Endothelial cell of umbilical vein (primary cell): ENCODE measurements around the gene TOR1A. TPM values are rescaled to one million over a fixed set of nuclear protein-coding genes. Genes with fewer than 3 reads are reported as not detected.

Experiments used
- BruUV-seq: library from RNA; stranded (reverse); fragments of 400-500 nt; replicated peaks from 2 replicates; lab custom pipeline; 2021; lab: Mats Ljungman, UMichigan
- CTCF ChIA-PET: fragments of 300-600, 350-600 bp; sonication (Branson Sonifier 250); formaldehyde crosslinking; loops from one replicate; lab custom pipeline; 2021; ENCODE audit warnings: antibody characterized with exemption, inconsistent platforms; lab: Charles Lee
- POLR2A ChIA-PET: fragments of 300-600, 350-600 bp; sonication (Branson Sonifier 250); formaldehyde crosslinking; loops from one replicate; lab custom pipeline; 2021; ENCODE audit warnings: antibody characterized with exemption, inconsistent platforms; lab: Charles Lee
- DNase-seq: peaks from one replicate; pipeline ENCODE4 v3.0.0-alpha.2; 2011; ENCODE audit warnings: low read depth, low spot score
- FAIRE-seq: peaks from 2 replicates; lab custom pipeline; 2011; peaks lifted over from hg19 to GRCh38; lab: Jason Lieb, UNC
- H2AFZ ChIP-seq: 2 replicates; pipeline ENCODE4 v1.6.0; 2012; ENCODE audit warnings: low read depth, low read length, control low read depth, inconsistent platforms
- H3K27ac ChIP-seq: 2 replicates; pipeline ENCODE4 v1.5.1; 2011; ENCODE audit warnings: low read depth, mild to moderate bottlenecking, control low read depth, low read length, moderate library complexity; ENCODE audit not compliant: insufficient read depth
- H3K27me3 ChIP-seq, 2 experiments: 2 replicates each; pipeline versions ENCODE4 v1.6.0 to v1.6.1; 2011; ENCODE audit warnings: low read length in 2 of 2, mixed read lengths in 1 of 2; ENCODE audit not compliant: control insufficient read depth in 2 of 2, insufficient read depth in 2 of 2
- H3K36me3 ChIP-seq, 2 experiments: 2 replicates in 1 of 2; 3 replicates in 1 of 2; pipeline ENCODE4 v1.5.1; 2011; ENCODE audit warnings: low read length in 2 of 2, mild to moderate bottlenecking in 1 of 2, moderate library complexity in 1 of 2; ENCODE audit not compliant: control insufficient read depth in 2 of 2, insufficient read depth in 2 of 2; ENCODE audit errors: extremely low read depth in 1 of 2
- H3K4me1 ChIP-seq: 3 replicates; pipeline ENCODE4 v1.5.1; 2011; ENCODE audit warnings: mild to moderate bottlenecking, low read length; ENCODE audit not compliant: control insufficient read depth, insufficient read depth; ENCODE audit errors: extremely low read depth
- H3K4me2 ChIP-seq: 2 replicates; pipeline ENCODE4 v1.6.1; 2011; ENCODE audit warnings: low read length, control low read depth, mixed read lengths; ENCODE audit not compliant: insufficient read depth
- H3K4me3 ChIP-seq, 3 experiments: fragments of 200-600 bp in 1 of 3; sonication (generic), shearing (Covaris generic) in 1 of 3; replicated peaks in 1 of 3; 2 replicates each; pipeline ENCODE4 v1.5.1; 2011 to 2016; ENCODE audit warnings: control low read depth in 3 of 3, low read length in 3 of 3, mild to moderate bottlenecking in 2 of 3, inconsistent platforms in 1 of 3, low read depth in 1 of 3, moderate library complexity in 1 of 3; ENCODE audit not compliant: insufficient read depth in 1 of 3
- H3K79me2 ChIP-seq: 2 replicates; pipeline ENCODE4 v1.6.0; 2012; ENCODE audit warnings: low read length, inconsistent platforms; ENCODE audit not compliant: control insufficient read depth, insufficient read depth
- H3K9ac ChIP-seq: replicated peaks from 2 replicates; pipeline ENCODE3; 2011; ENCODE audit warnings: low read length, control low read depth; ENCODE audit not compliant: insufficient read depth; ENCODE audit errors: extremely low read depth
- H3K9me1 ChIP-seq: replicated peaks from 3 replicates; pipeline ENCODE4 v1.6.0; 2011; ENCODE audit warnings: mild to moderate bottlenecking, low read length; ENCODE audit not compliant: control insufficient read depth, insufficient read depth; ENCODE audit errors: extremely low read depth
- H3K9me3 ChIP-seq: replicated peaks from 2 replicates; pipeline ENCODE4 v1.5.1; 2012; ENCODE audit warnings: low read length, inconsistent platforms; ENCODE audit not compliant: control insufficient read depth, insufficient read depth
- H4K20me1 ChIP-seq: replicated peaks from 2 replicates; pipeline ENCODE3; 2011; ENCODE audit warnings: mild to moderate bottlenecking, low read length; ENCODE audit not compliant: control insufficient read depth, insufficient read depth; ENCODE audit errors: extremely low read depth
- FOS ChIP-seq: IDR thresholded peaks from 2 replicates; pipeline ENCODE4 v1.6.1; 2011; ENCODE audit warnings: mild to moderate bottlenecking, low read length, moderate library complexity, borderline replicate concordance; ENCODE audit not compliant: insufficient read depth
- POLR2AphosphoS5 ChIP-seq: IDR thresholded peaks from 2 replicates; pipeline ENCODE4 v1.6.1; 2012; ENCODE audit warnings: low read depth, mild to moderate bottlenecking, control low read depth, low read length, moderate library complexity; ENCODE audit not compliant: insufficient read depth
- dilution Hi-C: fragments of 300-500 bp; cut with MboI; formaldehyde crosslinking; loops from one replicate; pipeline ENCODE4 v1.15.0; 2019; ENCODE audit warnings: low sequenced_read_pairs; ENCODE audit not compliant: extremely low pct_ligation_motif_present
- intact Hi-C: fragments of 100-400 bp; cut with micrococcal nuclease; formaldehyde crosslinking; loops from one replicate; pipeline ENCODE4 v1.10.0; 2022
- polyA plus RNA-seq, 4 experiments: library from polyadenylated mRNA; depleted of rRNA in 3 of 4; stranded (reverse) in 3 of 4; unstranded in 1 of 4; fragments of >200 nt; gene quantifications; 2 replicates each; pipeline versions ENCODE4 v1.2.1 to v1.2.3, GENCODE V29; 2011 to 2012; ENCODE audit warnings: missing spikeins in 1 of 4
- total RNA-seq: library from RNA; stranded (reverse); gene quantifications from 2 replicates; pipeline ENCODE4 v1.2.3, GENCODE V29; 2021
- TF ChIP-seq, protein P1 (sequence below): IDR thresholded peaks from 2 replicates; pipeline ENCODE4 v1.6.1; 2011; ENCODE audit not compliant: insufficient read depth, insufficient read length
- TF ChIP-seq, protein P2 (sequence below), 2 donors: IDR thresholded peaks; 1 replicate in 1 of 2; 2 replicates in 1 of 2; pipeline ENCODE4 v1.5.1; 2011; ENCODE audit warnings: low read length in 2 of 2, mild to moderate bottlenecking in 2 of 2, moderate library complexity in 2 of 2, control low read depth in 1 of 2, inconsistent platforms in 1 of 2, low read depth in 1 of 2; ENCODE audit not compliant: insufficient read depth in 1 of 2; ENCODE audit errors: extremely low read depth in 1 of 2

Gene TOR1A
- total and polyA plus RNA-seq, 2 donors (not counting 3 experiments of a cell fraction or from before 2014, with no cell fraction given): 57.8 to 89.8 TPM

DNA sequence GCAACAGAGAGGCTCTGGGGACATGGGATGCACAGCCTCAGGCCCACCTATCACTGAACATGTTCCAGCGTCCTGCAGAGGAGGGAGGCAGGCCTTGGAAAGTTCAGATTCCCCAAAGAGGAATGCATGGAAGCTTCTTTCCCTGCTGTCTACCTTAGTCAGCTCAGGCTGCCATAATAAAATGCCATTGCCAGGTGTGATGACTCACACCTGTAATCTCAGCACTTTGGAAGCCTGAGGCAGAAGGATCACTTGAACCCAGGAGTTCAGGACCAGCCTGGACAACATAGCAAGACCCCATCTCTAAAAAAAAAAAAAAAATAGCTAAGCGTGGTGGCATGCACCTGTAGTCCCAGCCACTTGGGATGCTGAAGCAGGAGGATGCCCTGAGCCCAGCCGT lies 45.5 kb downstream of the TOR1A start:
- no peak overlapping the region for H2AFZ ChIP-seq
- H3K79me2 ChIP-seq: no peaks in the 10 kb centered on the region
- no peak overlapping the region for H3K27ac ChIP-seq
- dilution Hi-C loops: loop anchor here (5.0 kb wide), 1 partner anchor 51 kb away; no protein-coding TSS in a partner anchor
- no peak overlapping the region for H3K4me3 ChIP-seq
- no peak overlapping the region for H3K4me2 ChIP-seq
- TF ChIP-seq FOS: no peak
- TF ChIP-seq, protein P1, sequence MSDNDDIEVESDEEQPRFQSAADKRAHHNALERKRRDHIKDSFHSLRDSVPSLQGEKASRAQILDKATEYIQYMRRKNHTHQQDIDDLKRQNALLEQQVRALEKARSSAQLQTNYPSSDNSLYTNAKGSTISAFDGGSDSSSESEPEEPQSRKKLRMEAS: no peak
- TF ChIP-seq, protein P2, sequence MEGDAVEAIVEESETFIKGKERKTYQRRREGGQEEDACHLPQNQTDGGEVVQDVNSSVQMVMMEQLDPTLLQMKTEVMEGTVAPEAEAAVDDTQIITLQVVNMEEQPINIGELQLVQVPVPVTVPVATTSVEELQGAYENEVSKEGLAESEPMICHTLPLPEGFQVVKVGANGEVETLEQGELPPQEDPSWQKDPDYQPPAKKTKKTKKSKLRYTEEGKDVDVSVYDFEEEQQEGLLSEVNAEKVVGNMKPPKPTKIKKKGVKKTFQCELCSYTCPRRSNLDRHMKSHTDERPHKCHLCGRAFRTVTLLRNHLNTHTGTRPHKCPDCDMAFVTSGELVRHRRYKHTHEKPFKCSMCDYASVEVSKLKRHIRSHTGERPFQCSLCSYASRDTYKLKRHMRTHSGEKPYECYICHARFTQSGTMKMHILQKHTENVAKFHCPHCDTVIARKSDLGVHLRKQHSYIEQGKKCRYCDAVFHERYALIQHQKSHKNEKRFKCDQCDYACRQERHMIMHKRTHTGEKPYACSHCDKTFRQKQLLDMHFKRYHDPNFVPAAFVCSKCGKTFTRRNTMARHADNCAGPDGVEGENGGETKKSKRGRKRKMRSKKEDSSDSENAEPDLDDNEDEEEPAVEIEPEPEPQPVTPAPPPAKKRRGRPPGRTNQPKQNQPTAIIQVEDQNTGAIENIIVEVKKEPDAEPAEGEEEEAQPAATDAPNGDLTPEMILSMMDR (IDR thresholded peaks at IDR 0.05; ENCODE audit: extremely low read depth in 1 of 2, insufficient read depth in 1 of 2, low read depth in 1 of 2, low read length in 2 of 2): no peak
- FAIRE-seq (no peak), DNase-seq (no peak)
- no peaks in the 10 kb centered on the region for H3K36me3 ChIP-seq
- ChIA-PET POLR2A (no interaction called here), CTCF (interaction anchor here (1.8 to 2.5 kb wide), 4 partner anchors 41 to 647 kb away, joined by 6 to 28 read pairs (median 9); partner anchors contain the start of gene ASB6)
- H4K20me1 ChIP-seq: no peaks in the 10 kb centered on the region
- intact Hi-C loops: no loop called here
- no TSS peak for BruUV-seq
- H3K9me3 ChIP-seq: no peaks in the 10 kb centered on the region
- H3K4me1 ChIP-seq: peaks cover 4% of the 10 kb centered on the region
- no peak overlapping the region for H3K9ac ChIP-seq
- peaks cover 0 to 2% of the 10 kb centered on the region in 2 experiments for H3K27me3 ChIP-seq
- H3K9me1 ChIP-seq: no peaks in the 10 kb centered on the region

DNA sequence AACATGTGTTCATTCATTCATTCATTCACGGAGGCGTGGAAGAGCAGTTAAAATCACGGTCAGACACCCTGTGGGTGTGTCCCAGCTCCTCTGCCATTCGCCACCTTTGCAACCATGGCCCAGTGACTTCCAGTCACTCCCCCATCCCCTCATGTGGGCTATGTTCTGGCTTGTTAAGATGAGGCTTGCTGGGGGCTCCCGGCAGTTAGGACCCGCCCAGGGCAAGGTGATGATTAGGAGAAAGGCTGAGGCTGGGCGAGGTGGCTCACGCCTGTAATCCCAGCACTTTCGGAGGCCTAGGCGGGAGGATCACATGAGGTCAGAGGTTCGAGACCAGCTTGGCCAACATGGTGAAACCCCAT lies 46.2 kb downstream of the TOR1A start:
- FAIRE-seq: no peak
- Histone ChIP-seq H3K27me3 (peaks cover 0 to 2% of the 10 kb centered on the region in 2 experiments), H3K36me3 (no peaks in the 10 kb centered on the region), H4K20me1 (no peaks in the 10 kb centered on the region), H3K79me2 (no peaks in the 10 kb centered on the region), H3K4me2 (no peak overlapping the region), H2AFZ (no peak overlapping the region), H3K9me1 (no peaks in the 10 kb centered on the region), H3K9ac (no peak overlapping the region), H3K4me3 (no peak overlapping the region), H3K4me1 (peaks cover 4% of the 10 kb centered on the region), H3K9me3 (no peaks in the 10 kb centered on the region), H3K27ac (no peak overlapping the region)
- ChIA-PET POLR2A (interaction anchor here (0.9 kb wide), 1 partner anchor 150 kb away, joined by 3 read pairs; no protein-coding TSS in a partner anchor), CTCF (interaction anchor here (1.0 to 2.5 kb wide), 8 partner anchors 10 to 646 kb away, joined by 3 to 28 read pairs (median 6); partner anchors contain the start of gene ASB6)
- intact Hi-C loops (no loop called here), dilution Hi-C loops (loop anchor here (5.0 kb wide), 1 partner anchor 50 kb away; no protein-coding TSS in a partner anchor)
- BruUV-seq: no TSS peak
- DNase-seq: no peak
- TF ChIP-seq POLR2AphosphoS5: no peak
- TF ChIP-seq, protein P1: no peak
- TF ChIP-seq, protein P2 (IDR thresholded peaks at IDR 0.05; ENCODE audit: extremely low read depth in 1 of 2, insufficient read depth in 1 of 2, low read depth in 1 of 2, low read length in 2 of 2): no peak
